RWPE1 (cell line): ENCODE measurements around the gene NCKAP5.

ENCODE experiments used
- CTCF ChIA-PET: fragments of 350-600 bp; sonication (Branson Sonifier 250); formaldehyde crosslinking; extraction: SDS; loops from one replicate; lab custom pipeline; 2021; lab: Yijun Ruan, JAX
- POLR2A ChIA-PET: fragments of 400-600 bp; formaldehyde crosslinking; extraction: SDS; loops from one replicate; lab custom pipeline; 2020; ENCODE audit warnings: antibody characterized with exemption; ENCODE audit not compliant: low non-redundant PET; lab: Yijun Ruan, JAX
- DNase-seq: peaks from one replicate; pipeline ENCODE4 v3.0.0; 2012; ENCODE audit warnings: low spot score
- H3K27ac ChIP-seq: fragments of 450-650 bp; 2 replicates; pipeline ENCODE4 v1.5.1; 2017
- TF ChIP-seq, protein P1 (sequence below): fragments of 450-650 bp; conservative IDR thresholded peaks from 2 replicates; pipeline ENCODE4 v1.5.1; 2017; ENCODE audit warnings: low read depth, mild to moderate bottlenecking

The NCKAP5 gene

DNA sequence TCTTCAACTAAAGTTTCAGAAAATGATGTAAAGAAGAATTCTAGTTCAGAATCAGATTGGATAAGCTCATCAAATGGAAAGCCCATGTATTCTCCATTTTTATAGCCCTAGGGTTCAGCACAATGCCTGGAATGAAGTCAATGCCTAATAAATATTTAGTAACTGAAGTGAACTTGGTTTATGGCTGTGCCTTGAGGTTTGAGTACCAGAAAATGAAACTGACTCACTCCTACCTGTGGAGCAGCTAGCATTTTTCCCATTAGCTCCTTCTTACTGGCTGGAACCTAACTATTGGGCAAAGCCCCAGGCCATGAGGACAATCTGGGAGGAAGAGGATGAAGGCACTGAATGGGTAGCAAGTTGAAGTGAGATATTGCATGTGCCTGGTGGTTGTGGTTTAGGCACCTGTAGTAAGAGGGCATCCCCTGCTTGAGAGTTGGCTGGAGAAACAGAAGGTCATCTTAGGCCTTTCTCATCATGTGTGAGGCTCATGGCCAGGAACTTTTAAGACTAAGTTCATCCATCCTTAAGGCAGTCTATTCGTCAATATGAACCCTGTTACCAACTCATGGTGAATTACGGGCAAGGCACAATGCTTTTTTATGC is 813.3 kb downstream of the NCKAP5 start:
- no peak overlapping the region for H3K27ac ChIP-seq
- ChIA-PET POLR2A (no interaction called here), CTCF (no interaction called here)
- no peak for DNase-seq
- TF ChIP-seq, protein P1, sequence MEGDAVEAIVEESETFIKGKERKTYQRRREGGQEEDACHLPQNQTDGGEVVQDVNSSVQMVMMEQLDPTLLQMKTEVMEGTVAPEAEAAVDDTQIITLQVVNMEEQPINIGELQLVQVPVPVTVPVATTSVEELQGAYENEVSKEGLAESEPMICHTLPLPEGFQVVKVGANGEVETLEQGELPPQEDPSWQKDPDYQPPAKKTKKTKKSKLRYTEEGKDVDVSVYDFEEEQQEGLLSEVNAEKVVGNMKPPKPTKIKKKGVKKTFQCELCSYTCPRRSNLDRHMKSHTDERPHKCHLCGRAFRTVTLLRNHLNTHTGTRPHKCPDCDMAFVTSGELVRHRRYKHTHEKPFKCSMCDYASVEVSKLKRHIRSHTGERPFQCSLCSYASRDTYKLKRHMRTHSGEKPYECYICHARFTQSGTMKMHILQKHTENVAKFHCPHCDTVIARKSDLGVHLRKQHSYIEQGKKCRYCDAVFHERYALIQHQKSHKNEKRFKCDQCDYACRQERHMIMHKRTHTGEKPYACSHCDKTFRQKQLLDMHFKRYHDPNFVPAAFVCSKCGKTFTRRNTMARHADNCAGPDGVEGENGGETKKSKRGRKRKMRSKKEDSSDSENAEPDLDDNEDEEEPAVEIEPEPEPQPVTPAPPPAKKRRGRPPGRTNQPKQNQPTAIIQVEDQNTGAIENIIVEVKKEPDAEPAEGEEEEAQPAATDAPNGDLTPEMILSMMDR = no peak

DNA sequence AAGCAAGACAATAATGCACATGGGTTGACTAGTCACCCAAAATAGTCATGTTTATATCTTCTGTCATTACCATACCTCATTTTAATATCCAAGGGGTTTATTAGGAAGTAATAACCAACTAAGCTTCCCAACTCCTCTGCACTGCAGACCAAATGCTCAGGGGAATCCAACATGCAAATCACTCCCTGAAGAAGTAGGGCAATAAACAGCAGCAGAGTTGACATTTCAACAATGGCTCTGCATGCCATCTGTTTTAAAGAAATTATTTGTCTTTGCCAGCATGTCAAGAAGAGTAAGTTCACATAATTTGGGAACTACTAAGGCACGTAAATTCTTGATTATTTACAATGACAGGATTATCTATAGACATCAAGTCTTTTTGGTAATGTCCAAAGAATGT is 813.9 kb downstream of the NCKAP5 start:
- H3K27ac ChIP-seq = no peak overlapping the region
- POLR2A ChIA-PET = no interaction called here
- no peak for DNase-seq
- TF ChIP-seq, protein P1 = no peak
- CTCF ChIA-PET = no interaction called here

DNA sequence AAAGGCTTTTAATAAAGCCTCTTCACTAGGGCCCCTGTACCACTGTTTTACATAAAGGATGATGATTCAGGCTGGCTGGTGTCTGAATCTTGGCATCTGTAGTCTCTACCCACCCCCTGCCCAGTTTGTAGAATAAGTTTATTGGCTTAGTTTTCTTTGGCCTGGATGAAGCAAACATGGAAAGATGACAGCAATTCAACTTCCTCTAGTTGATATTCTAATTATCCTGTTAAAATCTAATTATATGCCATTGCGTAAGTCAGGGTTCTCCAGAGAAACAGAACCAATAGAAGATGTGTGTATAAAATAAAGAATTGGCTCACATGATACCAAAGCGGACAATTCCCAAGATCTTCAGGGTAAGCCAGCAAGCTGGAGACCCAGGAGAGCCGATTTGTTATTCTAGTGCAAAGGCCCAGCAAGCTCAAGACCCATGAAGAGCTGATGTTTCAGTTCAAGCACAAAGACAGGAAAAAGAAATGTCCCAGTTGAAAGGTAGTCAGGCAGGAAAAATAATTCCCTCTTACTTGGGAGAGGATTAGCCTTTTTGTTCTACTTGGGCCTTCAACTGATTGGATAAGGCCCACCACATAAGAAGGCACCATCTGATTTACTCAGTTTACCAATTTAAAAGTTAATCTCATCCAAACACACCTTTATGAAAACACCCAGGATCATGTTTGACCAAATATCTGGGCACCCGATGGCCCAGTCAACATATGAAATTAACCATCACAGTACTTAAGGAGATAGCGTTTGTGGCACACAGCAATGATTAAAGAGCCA is 815.6 kb downstream of the NCKAP5 start:
- no peak for DNase-seq
- POLR2A ChIA-PET = no interaction called here
- TF ChIP-seq, protein P1 = no peak
- no peak overlapping the region for H3K27ac ChIP-seq
- CTCF ChIA-PET = no interaction called here

DNA sequence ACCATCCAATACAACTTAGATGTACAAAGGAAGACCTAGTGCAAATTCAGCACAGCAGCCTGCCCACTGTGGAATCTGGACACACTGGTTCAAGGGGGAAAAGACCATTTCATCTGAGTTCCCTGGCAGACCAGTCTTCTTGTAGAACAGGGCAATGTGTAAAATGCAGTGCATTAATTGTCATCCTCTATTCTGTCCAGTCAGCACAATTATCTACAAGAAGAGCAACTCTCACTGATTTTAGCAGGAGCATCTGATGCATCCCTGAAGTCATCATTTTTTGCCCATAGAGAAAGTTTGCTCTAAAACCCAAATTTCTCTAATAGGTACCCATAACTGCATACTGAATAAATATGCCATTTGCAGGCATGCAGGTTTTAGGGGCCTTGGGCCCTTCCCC is 816.4 kb downstream of the NCKAP5 start:
- POLR2A ChIA-PET = no interaction called here
- TF ChIP-seq, protein P1 = no peak
- no peak for DNase-seq
- CTCF ChIA-PET = no interaction called here
- H3K27ac ChIP-seq = no peak overlapping the region

DNA sequence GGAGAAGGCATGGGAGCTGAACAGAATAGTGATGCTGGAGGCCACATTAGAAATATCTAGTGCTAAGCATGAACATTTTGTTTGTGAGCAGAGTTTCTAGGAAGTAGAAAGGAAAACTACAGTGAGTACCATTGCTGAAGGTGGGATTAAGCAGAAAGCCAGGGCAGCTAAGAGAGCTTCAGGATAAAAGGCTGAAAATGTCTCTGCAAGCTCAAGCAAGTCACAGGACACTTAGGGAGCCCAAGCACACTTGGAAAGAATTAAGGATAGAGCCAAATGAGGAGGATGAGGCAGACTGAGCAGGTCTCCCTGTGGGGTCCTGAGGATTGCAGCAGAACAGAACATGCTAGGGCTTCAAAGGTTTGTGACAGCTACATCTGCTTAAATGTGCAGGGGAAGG is 817.7 kb downstream of the NCKAP5 start:
- CTCF ChIA-PET = no interaction called here
- no peak overlapping the region for H3K27ac ChIP-seq
- POLR2A ChIA-PET = no interaction called here
- DNase-seq = no peak
- TF ChIP-seq, protein P1 = no peak

DNA sequence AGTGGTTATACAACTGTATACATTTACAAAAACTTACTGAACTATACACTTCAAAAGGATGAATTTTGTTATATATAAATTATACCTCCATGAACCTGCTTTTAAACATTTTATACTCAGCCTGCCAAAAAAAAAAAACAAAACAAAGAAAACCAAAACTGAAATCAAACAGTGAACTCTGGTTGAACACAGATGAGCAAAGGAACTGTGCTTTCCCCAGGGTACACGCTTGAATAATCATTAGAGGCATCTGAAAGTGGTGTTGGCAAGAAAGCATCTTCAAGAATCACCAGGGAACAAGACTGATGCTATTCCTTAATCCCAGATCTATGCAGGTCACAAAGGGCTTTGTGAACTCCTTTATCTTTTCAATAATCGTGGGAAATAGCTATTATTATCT is 821.2 kb downstream of the NCKAP5 start:
- DNase-seq = no peak
- ChIA-PET POLR2A (no interaction called here), CTCF (interaction anchor here (0.7 kb wide), 1 partner anchor 51 kb away, joined by 3 read pairs; no protein-coding TSS in a partner anchor)
- no peak overlapping the region for H3K27ac ChIP-seq
- TF ChIP-seq, protein P1 = no peak
